Thyroid gland (tissue), 4 donors: ENCODE results near the gene NACC1. TPM values are rescaled to one million over a fixed set of nuclear protein-coding genes. Genes with fewer than 3 reads are reported as not detected.

Source experiments
- DNase-seq, 2 donors: peaks; one replicate each; pipeline ENCODE4 v3.0.0-alpha.2; 2019
- H3K27ac ChIP-seq, 3 donors: fragments of 200-600 bp; sonication (generic); 1 replicate in 2 of 3; 2 replicates in 1 of 3; pipeline ENCODE4 v1.5.1; 2016 to 2019; ENCODE audit warnings: mild to moderate bottlenecking in 1 of 3, moderate library complexity in 1 of 3
- H3K27me3 ChIP-seq: fragments of 200-600 bp; sonication (generic); one replicate; pipeline ENCODE4 v1.5.1; 2019
- H3K36me3 ChIP-seq, 2 donors: fragments of 200-600 bp; sonication (generic); one replicate each; pipeline ENCODE4 v1.5.1; 2016 to 2019
- H3K4me1 ChIP-seq, 2 donors: fragments of 200-600 bp; sonication (generic); one replicate each; pipeline ENCODE4 v1.5.1; 2017 to 2019
- H3K4me3 ChIP-seq, 3 donors: fragments of 200-600 bp; sonication (generic); replicated peaks in 1 of 3; 1 replicate in 2 of 3; 2 replicates in 1 of 3; pipeline ENCODE4 v1.5.1; 2016; ENCODE audit warnings: mild to moderate bottlenecking in 1 of 3
- H3K9me3 ChIP-seq: fragments of 200-600 bp; sonication (generic); one replicate; pipeline ENCODE4 v1.5.1; 2017
- POLR2A ChIP-seq, 2 donors: fragments of 450-650 bp; IDR thresholded peaks; one replicate each; pipeline ENCODE4 v1.6.1; 2017; ENCODE audit warnings: antibody characterized with exemption in 2 of 2, mild to moderate bottlenecking in 2 of 2, moderate library complexity in 1 of 2
- WGBS, 2 donors: methylation state at CpG; one replicate each; pipeline ENCODE4 v1.1.5; 2017; 5-methylcytosine and 5-hydroxymethylcytosine counted together
- intact Hi-C: fragments of 100-400 bp; cut with DNase I; formaldehyde crosslinking; loops from one replicate; pipeline ENCODE4 v1.15.1; 2023
- total RNA-seq, 4 donors: library from RNA; depleted of rRNA; stranded (reverse); fragments of >200 nt; gene quantifications; one replicate each; pipeline ENCODE4 v1.2.3, GENCODE V29; 2016
- TF ChIP-seq, protein P1 (sequence below), 6 experiments: fragments of 200-600 bp in 3 of 6; fragments of 450-650 bp in 3 of 6; sonication (generic) in 3 of 6; IDR thresholded peaks; one replicate each; pipeline ENCODE4 v1.5.1; 2016 to 2019; ENCODE audit warnings: antibody characterized with exemption in 6 of 6, mild to moderate bottlenecking in 2 of 6, inconsistent platforms in 1 of 6, moderate library complexity in 1 of 6

The NACC1 gene
- total RNA-seq, 4 donors from 2014 or later, result 16.9 to 67.7 (median 43.0) TPM

GRCh38 chr19:13115936-13116281, 2.2 kb upstream of the NACC1 start:
- intact Hi-C loops, result no loop called here

GRCh38 chr19:13116282-13117175, 1.5 kb upstream of the NACC1 start, which contains the start of gene TRMT1:
TSS of gene TRMT1 (minus strand) at chr19:13116740. CDS start at chr19:13116399, 341 bp downstream.
- Histone ChIP-seq H3K4me1 (peaks cover 33% of the 10 kb centered on the region in 2 donors), H3K27me3 (no peaks in the 10 kb centered on the region), H3K9me3 (no peaks in the 10 kb centered on the region), H3K36me3 (peaks cover 6 to 14% of the 10 kb centered on the region in 2 donors), H3K27ac (peak within 1 kb of the TSS; percentile 38 to 68 (median 51)), H3K4me3 (peak within 1 kb of the TSS; percentile 68 to 92 (median 85))
- 0 to 1% methylated on average over 22 to 47 of the region's 51 CpGs for WGBS, 2 donors
- peak; percentile 91 to 95 for DNase-seq
- TF ChIP-seq, protein P1, sequence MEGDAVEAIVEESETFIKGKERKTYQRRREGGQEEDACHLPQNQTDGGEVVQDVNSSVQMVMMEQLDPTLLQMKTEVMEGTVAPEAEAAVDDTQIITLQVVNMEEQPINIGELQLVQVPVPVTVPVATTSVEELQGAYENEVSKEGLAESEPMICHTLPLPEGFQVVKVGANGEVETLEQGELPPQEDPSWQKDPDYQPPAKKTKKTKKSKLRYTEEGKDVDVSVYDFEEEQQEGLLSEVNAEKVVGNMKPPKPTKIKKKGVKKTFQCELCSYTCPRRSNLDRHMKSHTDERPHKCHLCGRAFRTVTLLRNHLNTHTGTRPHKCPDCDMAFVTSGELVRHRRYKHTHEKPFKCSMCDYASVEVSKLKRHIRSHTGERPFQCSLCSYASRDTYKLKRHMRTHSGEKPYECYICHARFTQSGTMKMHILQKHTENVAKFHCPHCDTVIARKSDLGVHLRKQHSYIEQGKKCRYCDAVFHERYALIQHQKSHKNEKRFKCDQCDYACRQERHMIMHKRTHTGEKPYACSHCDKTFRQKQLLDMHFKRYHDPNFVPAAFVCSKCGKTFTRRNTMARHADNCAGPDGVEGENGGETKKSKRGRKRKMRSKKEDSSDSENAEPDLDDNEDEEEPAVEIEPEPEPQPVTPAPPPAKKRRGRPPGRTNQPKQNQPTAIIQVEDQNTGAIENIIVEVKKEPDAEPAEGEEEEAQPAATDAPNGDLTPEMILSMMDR (IDR thresholded peaks at IDR 0.05), result no peak
- peak in 1 of 2 donors; percentile 45 for TF ChIP-seq POLR2A (IDR thresholded peaks at IDR 0.05)
- intact Hi-C loops, result no loop called here

More at GRCh38 chr19:13115936-13116281, 2.2 kb upstream of the NACC1 start:
- DNase-seq, result no peak
- Histone ChIP-seq H3K9me3 (no peaks in the 10 kb centered on the region), H3K27me3 (no peaks in the 10 kb centered on the region), H3K27ac (peak overlapping the region in 1 of 3 donors; percentile 51), H3K36me3 (peaks cover 6 to 14% of the 10 kb centered on the region in 2 donors), H3K4me3 (peak overlapping the region; percentile 68 to 92 (median 85)), H3K4me1 (peaks cover 33% of the 10 kb centered on the region in 2 donors)
- 0 to 5% methylated on average over 8 to 10 of the region's 18 CpGs for WGBS, 2 donors
- no peak for TF ChIP-seq POLR2A (IDR thresholded peaks at IDR 0.05)
- TF ChIP-seq, protein P1 (IDR thresholded peaks at IDR 0.05), result no peak

GRCh38 chr19:13117176-13117771, 790 bp upstream of the NACC1 start:
- Histone ChIP-seq H3K4me3 (peak overlapping the region in 2 of 3 donors; percentile 68 to 92), H3K27me3 (no peaks in the 10 kb centered on the region), H3K27ac (peak overlapping the region; percentile 38 to 68 (median 51)), H3K36me3 (peaks cover 6 to 13% of the 10 kb centered on the region in 2 donors), H3K4me1 (peaks cover 33% of the 10 kb centered on the region in 2 donors), H3K9me3 (no peaks in the 10 kb centered on the region)
- DNase-seq, result no peak
- intact Hi-C loops, result no loop called here
- 14 to 23% methylated on average over 20 of the region's 20 CpGs for whole genome bisulfite sequencing, 2 donors
- TF ChIP-seq POLR2A (IDR thresholded peaks at IDR 0.05), result no peak
- TF ChIP-seq, protein P1 (IDR thresholded peaks at IDR 0.05), result no peak

DNA sequence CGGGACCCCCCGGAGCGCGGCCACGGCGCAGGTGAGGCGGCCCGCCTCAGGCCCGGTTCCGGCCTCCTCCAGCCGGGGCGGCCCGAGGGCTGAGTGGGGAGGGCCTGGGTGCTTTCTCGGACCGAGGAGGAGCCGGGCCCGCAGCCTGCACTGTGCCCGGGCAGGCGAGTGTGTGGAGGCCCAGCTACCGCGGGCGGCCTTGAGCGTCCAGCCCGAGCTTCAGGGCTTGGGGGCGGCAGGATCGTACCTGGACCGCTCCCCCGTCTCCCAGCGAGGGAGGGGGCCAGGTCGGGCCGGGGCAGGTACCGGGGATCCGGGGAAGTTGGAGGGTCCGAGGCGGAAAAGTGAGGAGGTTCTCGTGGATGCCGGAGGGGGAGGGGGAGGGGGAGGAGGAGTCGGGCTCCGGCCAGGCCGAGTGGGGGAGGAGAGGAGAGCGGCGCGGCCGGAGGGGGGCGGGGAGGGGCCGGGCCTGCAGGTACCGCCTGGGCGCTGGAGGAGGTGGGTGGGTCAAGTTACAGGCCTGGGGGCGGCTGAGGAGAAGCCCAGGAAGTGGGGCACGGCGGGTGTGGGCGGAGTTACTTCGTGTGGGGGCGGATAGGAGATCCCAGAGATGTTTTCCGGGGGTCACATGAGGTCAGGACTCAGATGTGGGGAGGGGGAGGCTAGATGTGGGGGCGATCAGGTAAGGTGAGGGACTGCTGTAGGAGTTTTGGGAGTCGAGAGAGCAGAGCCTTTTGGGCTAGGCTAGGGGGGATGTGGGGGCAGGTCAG, 545 bp downstream of the NACC1 start:
- no peaks in the 10 kb centered on the region for H3K9me3 ChIP-seq
- peaks cover 33% of the 10 kb centered on the region in 2 donors for H3K4me1 ChIP-seq
- peak overlapping the region in 2 of 3 donors; percentile 68 to 74 for H3K27ac ChIP-seq
- TF ChIP-seq, protein P1 (IDR thresholded peaks at IDR 0.05), result no peak
- TF ChIP-seq POLR2A (IDR thresholded peaks at IDR 0.05), result no peak
- no peaks in the 10 kb centered on the region for H3K27me3 ChIP-seq
- DNase-seq, result peak; percentile 79 to 89
- intact Hi-C loops, result no loop called here
- WGBS, 2 donors, result 2% methylated on average over 14 to 21 of the region's 57 CpGs
- peaks cover 0 to under 1% of the 10 kb centered on the region in 2 donors for H3K36me3 ChIP-seq
- H3K4me3 ChIP-seq, result peak overlapping the region; percentile 70 to 97 (median 89)
